SK-N-MC (cell line): ENCODE results near the gene ABCB10.
A peak's percentile ranks its signal among the peaks of the same experiment; 100 is the strongest.

ENCODE experiments used
- DNase-seq: peaks from one replicate; pipeline ENCODE4 v3.0.0-alpha.2; 2011; ENCODE audit warnings: low read depth, low spot score
- H3K27ac ChIP-seq: fragments of 200-600 bp; sonication (generic); 2 replicates; pipeline ENCODE4 v1.5.1; 2016; ENCODE audit warnings: mixed run types
- H3K36me3 ChIP-seq: fragments of 200-600 bp; sonication (generic); 2 replicates; pipeline ENCODE4 v1.6.1; 2017; ENCODE audit warnings: antibody characterized with exemption, low read length, mixed read lengths; ENCODE audit not compliant: insufficient read depth
- H3K4me3 ChIP-seq: fragments of 200-600 bp; sonication (generic); 2 replicates; pipeline ENCODE4 v1.5.1; 2016
- H3K9ac ChIP-seq: fragments of 200-600 bp; sonication (generic); 2 replicates; pipeline ENCODE4 v1.8.0; 2017; ENCODE audit warnings: mixed run types, mixed read lengths; ENCODE audit not compliant: insufficient read length
- H3K9me3 ChIP-seq: fragments of 200-600 bp; sonication (generic); 2 replicates; pipeline ENCODE4 v1.6.1; 2017; ENCODE audit warnings: low read depth, mild to moderate bottlenecking, antibody characterized with exemption, low read length, moderate library complexity, mixed read lengths
- EZH2 ChIP-seq: fragments of 200-600 bp; sonication (generic); IDR thresholded peaks from one replicate; pipeline ENCODE4 v1.6.1; 2017; ENCODE audit warnings: antibody characterized with exemption
- FOXP2 ChIP-seq: optimal IDR thresholded peaks from 2 replicates; pipeline ENCODE3; 2011; ENCODE audit warnings: mild to moderate bottlenecking, moderate library complexity; ENCODE audit not compliant: insufficient read depth; ENCODE audit errors: extremely low read length, control extremely low read depth
- POLR2AphosphoS5 ChIP-seq: IDR thresholded peaks from 2 replicates; pipeline ENCODE4 v1.6.1; 2012; ENCODE audit warnings: mild to moderate bottlenecking, low read depth, low read length, borderline replicate concordance

ABCB10 gene

GRCh38 chr1:229594227-229595008 lies 35.9 kb upstream of the ABCB10 start:
- TF ChIP-seq POLR2AphosphoS5 (no peak), FOXP2 (no peak), EZH2 (no peak)
- Histone ChIP-seq H3K36me3 (peaks cover 26% of the 10 kb centered on the region), H3K9me3 (no peaks in the 10 kb centered on the region), H3K4me3 (no peak overlapping the region), H3K27ac (no peak overlapping the region), H3K9ac (no peak overlapping the region)
- DNase-seq, result no peak

GRCh38 chr1:229593800-229594199 lies 35.3 kb upstream of the ABCB10 start:
- no peak for TF ChIP-seq FOXP2
- TF ChIP-seq EZH2, result no peak
- no peak for TF ChIP-seq POLR2AphosphoS5
- DNase-seq, result no peak
- Histone ChIP-seq H3K9ac (no peak overlapping the region), H3K36me3 (peaks cover 20% of the 10 kb centered on the region; the same call in 1 of the 2 replicates), H3K27ac (no peak overlapping the region), H3K4me3 (no peak overlapping the region), H3K9me3 (no peaks in the 10 kb centered on the region)

GRCh38 chr1:229590119-229590518 lies 31.6 kb upstream of the ABCB10 start:
- no peak overlapping the region for H3K27ac ChIP-seq
- no peak overlapping the region for H3K4me3 ChIP-seq
- no peak for DNase-seq
- no peak overlapping the region for H3K9ac ChIP-seq
- H3K9me3 ChIP-seq, result no peaks in the 10 kb centered on the region
- TF ChIP-seq POLR2AphosphoS5, result no peak
- no peak for TF ChIP-seq FOXP2
- TF ChIP-seq EZH2, result no peak
- peaks cover 15% of the 10 kb centered on the region; the same call in 1 of the 2 replicates for H3K36me3 ChIP-seq

DNA sequence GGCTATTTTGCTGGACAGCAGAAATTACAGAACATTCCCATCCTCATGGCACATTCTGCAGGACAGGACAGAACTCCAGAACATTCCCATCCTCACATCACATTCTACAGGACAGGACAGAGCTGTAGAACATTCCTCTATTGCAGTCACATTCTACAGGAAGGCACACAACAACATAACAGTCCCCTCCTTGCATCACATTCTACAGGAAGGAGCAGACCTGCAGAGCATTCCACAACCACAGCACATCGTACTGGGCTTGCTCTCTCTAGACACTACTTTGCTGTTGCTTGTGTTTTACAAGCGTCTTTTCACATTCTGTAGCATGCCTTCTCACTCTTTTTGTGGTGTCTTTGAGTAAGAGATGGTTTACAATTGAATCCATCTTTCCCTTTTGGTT lies 26.8 kb upstream of the ABCB10 start:
- no peaks in the 10 kb centered on the region for H3K9me3 ChIP-seq
- no peak overlapping the region for H3K27ac ChIP-seq
- DNase-seq, result no peak
- H3K36me3 ChIP-seq, result no peaks in the 10 kb centered on the region
- no peak overlapping the region for H3K9ac ChIP-seq
- TF ChIP-seq POLR2AphosphoS5 (no peak), EZH2 (no peak), FOXP2 (no peak)
- H3K4me3 ChIP-seq, result no peak overlapping the region

DNA sequence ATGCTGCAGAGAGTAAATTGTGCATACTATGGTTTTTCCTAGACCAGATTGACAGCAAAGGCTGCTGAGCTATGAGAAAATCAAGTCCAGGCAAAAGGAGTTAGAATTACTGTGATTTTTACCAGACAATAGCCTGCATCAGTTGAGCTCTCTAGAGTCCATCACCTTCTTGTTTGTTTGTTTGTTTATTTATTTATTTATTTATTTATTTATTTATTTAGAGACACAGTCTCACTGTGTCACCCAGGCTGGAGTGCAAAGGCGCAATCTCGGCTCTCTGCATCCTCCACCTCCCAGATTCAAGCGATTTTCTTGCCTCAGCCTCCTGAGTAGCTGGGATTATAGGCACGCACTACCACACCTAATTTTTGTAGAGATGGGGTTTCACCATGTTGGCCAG lies 24.2 kb upstream of the ABCB10 start:
- TF ChIP-seq EZH2, result no peak
- no peak for TF ChIP-seq FOXP2
- no peaks in the 10 kb centered on the region for H3K9me3 ChIP-seq
- no peaks in the 10 kb centered on the region for H3K36me3 ChIP-seq
- peak overlapping the region; percentile 32; the same call in 1 of the 2 replicates for H3K27ac ChIP-seq
- H3K4me3 ChIP-seq, result no peak overlapping the region
- no peak for DNase-seq
- H3K9ac ChIP-seq, result no peak overlapping the region

- no peak for DNase-seq
- Histone ChIP-seq H3K27ac (peak overlapping the region; percentile 32; the same call in 1 of the 2 replicates), H3K4me3 (no peak overlapping the region), H3K9me3 (no peaks in the 10 kb centered on the region), H3K9ac (no peak overlapping the region), H3K36me3 (no peaks in the 10 kb centered on the region)
- TF ChIP-seq FOXP2 (no peak), POLR2AphosphoS5 (no peak), EZH2 (no peak)
Observed at GRCh38 chr1:229582011-229582694, 23.6 kb upstream of the ABCB10 start.

GRCh38 chr1:229581485-229581884 lies 23.0 kb upstream of the ABCB10 start:
- TF ChIP-seq POLR2AphosphoS5 (no peak), EZH2 (no peak), FOXP2 (no peak)
- Histone ChIP-seq H3K27ac (no peak overlapping the region), H3K9me3 (no peaks in the 10 kb centered on the region), H3K4me3 (no peak overlapping the region), H3K36me3 (no peaks in the 10 kb centered on the region), H3K9ac (no peak overlapping the region)
- no peak for DNase-seq

DNA sequence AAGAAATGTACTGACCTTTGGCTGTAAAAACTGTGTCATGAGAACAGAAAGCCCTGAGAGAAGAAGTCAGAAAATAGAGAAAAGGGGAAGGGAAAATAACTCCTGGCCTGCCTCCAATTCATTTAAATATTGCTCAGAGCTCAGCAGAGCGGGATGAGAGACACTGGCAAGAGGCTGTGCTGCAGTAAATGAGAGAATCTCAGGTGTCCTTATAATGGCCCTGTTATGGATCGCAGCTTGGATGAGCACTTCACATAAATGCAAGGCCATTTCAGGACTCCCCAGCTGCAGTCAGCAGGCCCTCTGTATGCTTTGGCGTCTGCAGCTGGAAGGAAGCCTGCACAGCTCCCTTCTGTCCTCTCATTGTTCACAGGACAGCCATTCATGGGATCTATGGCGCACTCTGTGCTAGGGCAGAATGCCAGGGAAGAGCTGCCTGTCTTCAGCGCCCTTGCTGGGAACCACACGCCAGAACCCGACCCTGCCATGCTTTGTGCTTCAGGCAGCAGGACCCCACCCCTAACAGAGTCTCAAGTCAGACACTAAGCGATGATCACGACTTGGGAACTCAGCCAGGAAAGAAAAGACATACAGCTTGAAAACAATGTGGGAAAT lies 20.7 kb upstream of the ABCB10 start:
- DNase-seq, result no peak
- H3K9me3 ChIP-seq, result no peaks in the 10 kb centered on the region
- no peaks in the 10 kb centered on the region for H3K36me3 ChIP-seq
- no peak for TF ChIP-seq FOXP2
- TF ChIP-seq EZH2, result no peak
- TF ChIP-seq POLR2AphosphoS5, result no peak
- peak overlapping the region; percentile 63 for H3K27ac ChIP-seq
- peak overlapping the region; percentile 65 for H3K4me3 ChIP-seq
- peak overlapping the region; percentile 55 for H3K9ac ChIP-seq
